PC-9 (cell line): Measurements from ENCODE around the gene FXYD4.
"Not testable (repeated sequence)": the region's sequence is repeated elsewhere in the genome, so short reads cannot be mapped to it uniquely, and the experiment has no call there.

Source experiments
- EZH2 ChIP-seq: fragments of 200-600 bp; sonication (generic); IDR thresholded peaks from 2 replicates; pipeline ENCODE4 v1.8.0; 2017; ENCODE audit warnings: antibody characterized with exemption, low read depth
- TF ChIP-seq, protein P1 (sequence below): fragments of 200-600 bp; sonication (generic); conservative IDR thresholded peaks from 2 replicates; pipeline ENCODE4 v1.6.1; 2017; ENCODE audit warnings: mixed run types, antibody characterized with exemption, mild to moderate bottlenecking, moderate library complexity

DNA sequence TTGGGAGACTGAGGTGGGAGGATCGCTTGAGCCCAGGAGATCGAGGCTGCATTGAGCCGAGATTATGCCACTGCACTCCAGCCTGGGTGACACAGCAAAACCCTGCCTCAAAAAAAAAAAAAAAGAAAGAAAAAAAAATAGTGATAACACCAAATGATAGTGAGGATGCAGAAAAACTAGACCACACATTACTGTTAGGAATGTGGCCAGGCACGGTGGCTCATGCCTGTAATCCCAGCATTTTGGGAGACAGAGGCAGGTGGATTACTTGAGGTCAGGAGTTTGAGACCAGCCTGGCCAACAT lies 40.7 kb upstream of the FXYD4 start:
- TF ChIP-seq, protein P1, sequence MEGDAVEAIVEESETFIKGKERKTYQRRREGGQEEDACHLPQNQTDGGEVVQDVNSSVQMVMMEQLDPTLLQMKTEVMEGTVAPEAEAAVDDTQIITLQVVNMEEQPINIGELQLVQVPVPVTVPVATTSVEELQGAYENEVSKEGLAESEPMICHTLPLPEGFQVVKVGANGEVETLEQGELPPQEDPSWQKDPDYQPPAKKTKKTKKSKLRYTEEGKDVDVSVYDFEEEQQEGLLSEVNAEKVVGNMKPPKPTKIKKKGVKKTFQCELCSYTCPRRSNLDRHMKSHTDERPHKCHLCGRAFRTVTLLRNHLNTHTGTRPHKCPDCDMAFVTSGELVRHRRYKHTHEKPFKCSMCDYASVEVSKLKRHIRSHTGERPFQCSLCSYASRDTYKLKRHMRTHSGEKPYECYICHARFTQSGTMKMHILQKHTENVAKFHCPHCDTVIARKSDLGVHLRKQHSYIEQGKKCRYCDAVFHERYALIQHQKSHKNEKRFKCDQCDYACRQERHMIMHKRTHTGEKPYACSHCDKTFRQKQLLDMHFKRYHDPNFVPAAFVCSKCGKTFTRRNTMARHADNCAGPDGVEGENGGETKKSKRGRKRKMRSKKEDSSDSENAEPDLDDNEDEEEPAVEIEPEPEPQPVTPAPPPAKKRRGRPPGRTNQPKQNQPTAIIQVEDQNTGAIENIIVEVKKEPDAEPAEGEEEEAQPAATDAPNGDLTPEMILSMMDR = not testable (repeated sequence)
- not testable (repeated sequence) for TF ChIP-seq EZH2
